Measurements from ENCODE around the gene CCL17. TPM values are rescaled to one million over a fixed set of nuclear protein-coding genes. Genes with fewer than 3 reads are reported as not detected.

Gene CCL17
- polyA plus RNA-seq, 1 experiment, result not detected

DNA sequence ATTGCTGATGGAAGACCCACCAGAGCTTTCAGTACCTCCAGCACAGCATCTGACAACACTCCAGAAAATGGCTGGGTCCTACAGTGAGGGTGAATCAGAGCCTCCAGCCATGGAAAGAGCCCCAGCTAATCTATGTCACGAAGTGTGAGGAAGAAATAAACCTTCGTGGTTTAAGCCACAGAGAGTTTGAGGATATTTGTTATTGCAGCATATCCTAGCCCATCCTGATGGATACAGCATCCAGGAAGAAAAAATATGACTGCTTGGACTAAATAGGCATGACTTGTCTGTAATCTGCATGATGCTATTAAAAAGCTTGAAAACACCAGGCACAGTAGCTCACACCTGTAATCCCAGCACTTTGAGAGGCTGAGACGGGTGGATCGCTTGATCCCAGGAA is 13.3 kb upstream of the CCL17 start:
- Histone ChIP-seq H3K27ac (ENCODE audit: low read depth, low read length) (no peak overlapping the region), H3K9me3 (ENCODE audit: control insufficient read depth, insufficient read depth, low read length) (peaks cover 9% of the 10 kb centered on the region; the same call in 1 of the 2 replicates), H3K4me3 (ENCODE audit: low read depth, low read length) (no peak overlapping the region), H3K27me3 (ENCODE audit: control insufficient read depth, insufficient read depth, low read length) (peaks cover 34% of the 10 kb centered on the region)
- CTCF ChIA-PET, result interaction anchor here (0.6 to 1.9 kb wide), 3 partner anchors 25 to 96 kb away, joined by 3 to 11 read pairs (median 3); no protein-coding TSS in a partner anchor
- POLR2A ChIA-PET, result no interaction called here
- TF ChIP-seq, protein P1, sequence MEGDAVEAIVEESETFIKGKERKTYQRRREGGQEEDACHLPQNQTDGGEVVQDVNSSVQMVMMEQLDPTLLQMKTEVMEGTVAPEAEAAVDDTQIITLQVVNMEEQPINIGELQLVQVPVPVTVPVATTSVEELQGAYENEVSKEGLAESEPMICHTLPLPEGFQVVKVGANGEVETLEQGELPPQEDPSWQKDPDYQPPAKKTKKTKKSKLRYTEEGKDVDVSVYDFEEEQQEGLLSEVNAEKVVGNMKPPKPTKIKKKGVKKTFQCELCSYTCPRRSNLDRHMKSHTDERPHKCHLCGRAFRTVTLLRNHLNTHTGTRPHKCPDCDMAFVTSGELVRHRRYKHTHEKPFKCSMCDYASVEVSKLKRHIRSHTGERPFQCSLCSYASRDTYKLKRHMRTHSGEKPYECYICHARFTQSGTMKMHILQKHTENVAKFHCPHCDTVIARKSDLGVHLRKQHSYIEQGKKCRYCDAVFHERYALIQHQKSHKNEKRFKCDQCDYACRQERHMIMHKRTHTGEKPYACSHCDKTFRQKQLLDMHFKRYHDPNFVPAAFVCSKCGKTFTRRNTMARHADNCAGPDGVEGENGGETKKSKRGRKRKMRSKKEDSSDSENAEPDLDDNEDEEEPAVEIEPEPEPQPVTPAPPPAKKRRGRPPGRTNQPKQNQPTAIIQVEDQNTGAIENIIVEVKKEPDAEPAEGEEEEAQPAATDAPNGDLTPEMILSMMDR (IDR thresholded peaks at IDR 0.05; ENCODE audit: low read depth, low read length), result no peak
- no peak for DNase-seq (ENCODE audit: low read depth, low spot score)

DNA sequence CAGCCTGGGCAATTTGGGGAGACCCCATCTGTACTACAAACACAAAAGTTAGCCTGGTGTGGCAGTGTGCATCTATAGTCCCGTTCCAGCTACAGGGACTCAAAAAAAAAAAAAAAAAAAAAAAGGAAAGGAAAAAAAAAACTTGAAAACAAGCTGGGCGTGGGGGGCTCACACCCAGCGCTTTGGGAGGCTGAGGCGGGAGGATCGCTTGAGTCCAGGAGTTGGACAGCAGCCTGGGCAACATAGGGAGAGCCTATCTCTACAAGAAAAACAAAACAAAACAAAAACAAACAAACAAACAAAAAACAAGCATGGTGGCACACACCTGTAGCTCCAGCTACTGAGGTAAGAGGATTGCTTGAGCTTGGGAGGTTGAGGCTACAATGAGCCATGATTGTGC is 12.9 kb upstream of the CCL17 start:
- H3K9me3 ChIP-seq (ENCODE audit: control insufficient read depth, insufficient read depth, low read length), result peaks cover 9% of the 10 kb centered on the region; the same call in 1 of the 2 replicates
- peaks cover 31% of the 10 kb centered on the region for H3K27me3 ChIP-seq (ENCODE audit: control insufficient read depth, insufficient read depth, low read length)
- ChIA-PET POLR2A (no interaction called here), CTCF (interaction anchor here (0.6 to 1.9 kb wide), 3 partner anchors 25 to 184 kb away, joined by 3 to 11 read pairs (median 3); no protein-coding TSS in a partner anchor)
- no peak for DNase-seq (ENCODE audit: low read depth, low spot score)
- no peak overlapping the region for H3K4me3 ChIP-seq (ENCODE audit: low read depth, low read length)
- no peak overlapping the region for H3K27ac ChIP-seq (ENCODE audit: low read depth, low read length)
- TF ChIP-seq, protein P1 (IDR thresholded peaks at IDR 0.05; ENCODE audit: low read depth, low read length), result no peak

DNA sequence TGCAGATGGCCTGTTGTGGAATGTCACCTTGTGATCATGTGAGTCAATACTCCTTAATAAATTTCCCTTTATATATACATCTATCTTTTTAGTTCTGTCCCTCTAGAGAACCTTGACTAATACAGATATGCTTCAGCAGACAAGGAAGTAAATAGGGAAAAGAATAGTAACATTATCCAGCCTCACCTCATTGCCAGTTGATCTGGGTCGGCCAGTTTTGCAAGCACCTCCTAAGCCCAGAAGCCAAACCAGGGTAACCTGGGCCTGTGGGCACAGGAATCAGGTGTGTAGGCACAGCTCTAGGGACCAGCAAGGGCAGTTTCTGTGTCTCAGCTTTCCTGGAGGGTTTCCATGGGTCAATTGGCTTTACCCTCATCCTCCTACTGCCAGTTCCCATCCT is 11.9 kb upstream of the CCL17 start:
- DNase-seq (ENCODE audit: low read depth, low spot score), result no peak
- Histone ChIP-seq H3K4me3 (ENCODE audit: low read depth, low read length) (no peak overlapping the region), H3K27ac (ENCODE audit: low read depth, low read length) (no peak overlapping the region), H3K27me3 (ENCODE audit: control insufficient read depth, insufficient read depth, low read length) (peaks cover 25% of the 10 kb centered on the region), H3K9me3 (ENCODE audit: control insufficient read depth, insufficient read depth, low read length) (peaks cover 9% of the 10 kb centered on the region; the same call in 1 of the 2 replicates)
- ChIA-PET POLR2A (interaction anchor here (0.6 kb wide), 1 partner anchor 26 kb away, joined by 5 read pairs; no protein-coding TSS in a partner anchor), CTCF (interaction anchor here (1.9 kb wide), 1 partner anchor 24 kb away, joined by 11 read pairs; no protein-coding TSS in a partner anchor)
- TF ChIP-seq, protein P1 (IDR thresholded peaks at IDR 0.05; ENCODE audit: low read depth, low read length), result no peak

DNA sequence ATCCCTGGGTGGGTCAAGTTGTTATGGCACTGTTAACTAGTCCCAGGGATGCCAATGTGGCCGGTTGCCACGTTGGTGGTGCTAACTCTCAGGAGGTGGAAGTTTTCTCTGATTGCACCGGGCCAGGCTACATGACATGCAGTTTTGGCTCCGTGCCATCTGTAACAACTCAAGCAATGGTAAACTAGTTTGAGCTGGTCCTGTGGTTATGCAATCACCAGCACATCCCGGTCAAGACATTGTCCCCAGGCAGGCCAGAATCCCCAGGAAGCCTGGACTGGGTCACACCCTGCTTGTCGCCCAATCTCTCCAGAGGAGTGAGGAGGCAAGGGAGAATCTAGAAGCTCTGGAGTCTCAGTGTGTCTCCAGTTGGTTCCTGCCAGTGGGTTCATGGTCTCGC is 10.1 kb upstream of the CCL17 start:
- ChIA-PET CTCF (interaction anchor here (0.5 to 1.0 kb wide), 3 partner anchors 22 to 103 kb away, joined by 3 to 4 read pairs (median 3); no protein-coding TSS in a partner anchor), POLR2A (no interaction called here)
- Histone ChIP-seq H3K9me3 (ENCODE audit: control insufficient read depth, insufficient read depth, low read length) (peaks cover 9% of the 10 kb centered on the region; the same call in 1 of the 2 replicates), H3K4me3 (ENCODE audit: low read depth, low read length) (no peak overlapping the region), H3K27ac (ENCODE audit: low read depth, low read length) (no peak overlapping the region), H3K27me3 (ENCODE audit: control insufficient read depth, insufficient read depth, low read length) (peaks cover 24% of the 10 kb centered on the region)
- TF ChIP-seq, protein P1 (IDR thresholded peaks at IDR 0.05; ENCODE audit: low read depth, low read length), result no peak
- no peak for DNase-seq (ENCODE audit: low read depth, low spot score)

DNA sequence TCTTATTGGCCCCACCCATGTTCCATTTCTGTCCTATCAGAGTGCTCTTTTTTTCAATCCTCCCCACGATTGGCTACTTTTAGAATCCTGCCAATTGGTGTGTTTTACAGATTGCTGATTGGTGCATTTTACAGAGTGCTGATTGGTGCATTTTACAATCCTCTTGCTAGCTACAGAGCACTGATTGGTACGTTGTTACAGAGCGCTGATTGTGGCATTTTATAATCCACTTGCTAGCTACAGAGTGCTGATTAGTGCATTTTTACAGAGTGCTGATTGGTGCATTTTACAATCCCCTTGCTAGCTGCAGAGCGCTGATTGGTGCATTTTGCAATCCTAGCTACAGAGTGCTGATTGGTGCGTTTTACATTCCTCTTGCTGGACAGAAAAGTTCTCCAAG is 9.5 kb upstream of the CCL17 start:
- Histone ChIP-seq H3K4me3 (ENCODE audit: low read depth, low read length) (no peak overlapping the region), H3K27ac (ENCODE audit: low read depth, low read length) (no peak overlapping the region), H3K9me3 (ENCODE audit: control insufficient read depth, insufficient read depth, low read length) (peaks cover 9% of the 10 kb centered on the region; the same call in 1 of the 2 replicates), H3K27me3 (ENCODE audit: control insufficient read depth, insufficient read depth, low read length) (peaks cover 23% of the 10 kb centered on the region)
- CTCF ChIA-PET, result interaction anchor here (0.9 to 1.0 kb wide), 2 partner anchors 22 to 24 kb away, joined by 3 to 4 read pairs; no protein-coding TSS in a partner anchor
- TF ChIP-seq, protein P1 (IDR thresholded peaks at IDR 0.05; ENCODE audit: low read depth, low read length), result no peak
- no peak for DNase-seq (ENCODE audit: low read depth, low spot score)
- POLR2A ChIA-PET, result no interaction called here

All from AG04450 (cell line).